ENCODE measurements around the gene DTD2.

GRCh38 chr14:31492759-31493498 is 35.6 kb upstream of the DTD2 start:
- TF ChIP-seq PPARA (CRISPR knock-in tag; IDR thresholded peaks at IDR 0.05; ENCODE audit: borderline replicate concordance) (no peak), ESRRG (CRISPR knock-in tag; IDR thresholded peaks at IDR 0.05) (no peak), SNAI2 (CRISPR knock-in tag; IDR thresholded peaks at IDR 0.05) (no peak), ZFP30 (CRISPR knock-in tag; IDR thresholded peaks at IDR 0.05) (no peak), TCF4 (CRISPR knock-in tag; IDR thresholded peaks at IDR 0.05; ENCODE audit: borderline replicate concordance) (no peak), OSR1 (CRISPR knock-in tag; IDR thresholded peaks at IDR 0.05) (no peak)
- TF ChIP-seq, protein P1, sequence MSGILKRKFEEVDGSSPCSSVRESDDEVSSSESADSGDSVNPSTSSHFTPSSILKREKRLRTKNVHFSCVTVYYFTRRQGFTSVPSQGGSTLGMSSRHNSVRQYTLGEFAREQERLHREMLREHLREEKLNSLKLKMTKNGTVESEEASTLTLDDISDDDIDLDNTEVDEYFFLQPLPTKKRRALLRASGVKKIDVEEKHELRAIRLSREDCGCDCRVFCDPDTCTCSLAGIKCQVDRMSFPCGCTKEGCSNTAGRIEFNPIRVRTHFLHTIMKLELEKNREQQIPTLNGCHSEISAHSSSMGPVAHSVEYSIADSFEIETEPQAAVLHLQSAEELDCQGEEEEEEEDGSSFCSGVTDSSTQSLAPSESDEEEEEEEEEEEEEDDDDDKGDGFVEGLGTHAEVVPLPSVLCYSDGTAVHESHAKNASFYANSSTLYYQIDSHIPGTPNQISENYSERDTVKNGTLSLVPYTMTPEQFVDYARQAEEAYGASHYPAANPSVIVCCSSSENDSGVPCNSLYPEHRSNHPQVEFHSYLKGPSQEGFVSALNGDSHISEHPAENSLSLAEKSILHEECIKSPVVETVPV (CRISPR knock-in tag; IDR thresholded peaks at IDR 0.05): no peak
